Neural progenitor cell (in vitro differentiated cells): Measurements from ENCODE around the gene FAM193A.

ENCODE experiments used
- CTCF ChIP-seq: fragments of 200-600 bp; sonication (generic); IDR thresholded peaks from 2 replicates; pipeline ENCODE4 v1.5.1; 2017; ENCODE audit warnings: antibody characterized with exemption, mild to moderate bottlenecking
- EZH2 ChIP-seq: fragments of 200-600 bp; sonication (generic); IDR thresholded peaks from 2 replicates; pipeline ENCODE4 v1.6.1; 2017; ENCODE audit warnings: antibody characterized with exemption, mild to moderate bottlenecking, moderate library complexity
- EZH2phosphoT487 ChIP-seq: fragments of 200-600 bp; sonication (generic); IDR thresholded peaks from 2 replicates; pipeline ENCODE4 v1.6.1; 2017; ENCODE audit warnings: antibody characterized with exemption

GRCh38 chr4:2765832-2766526 is 229.5 kb downstream of the FAM193A start:
- no peak for TF ChIP-seq CTCF
- TF ChIP-seq EZH2: no peak
- no peak for TF ChIP-seq EZH2phosphoT487
